Measurements from ENCODE around the gene TMEM258. TPM values are rescaled to one million over a fixed set of nuclear protein-coding genes. Genes with fewer than 3 reads are reported as not detected.
A peak's percentile ranks its signal among the peaks of the same experiment; 100 is the strongest.

The TMEM258 gene
- total RNA-seq, 1 donor from 2014 or later = 75.8 TPM

GRCh38 chr11:61771985-61772455 is 20.4 kb downstream of the TMEM258 start:
- no peak for TF ChIP-seq CTCF (IDR thresholded peaks at IDR 0.05; ENCODE audit: insufficient read depth, low read length, poor library complexity, severe bottlenecking)
- Histone ChIP-seq H3K27me3 (ENCODE audit: control insufficient read depth, insufficient read depth, low read length) (no peaks in the 10 kb centered on the region), H3K4me3 (ENCODE audit: low read depth, low read length) (no peak overlapping the region), H3K36me3 (ENCODE audit: control insufficient read depth, insufficient read depth, low read length) (no peaks in the 10 kb centered on the region)
- DNase-seq (ENCODE audit: low read depth) = no peak

- DNase-seq (ENCODE audit: low read depth) = no peak
- Histone ChIP-seq H3K27me3 (ENCODE audit: control insufficient read depth, insufficient read depth, low read length) (no peaks in the 10 kb centered on the region), H3K36me3 (ENCODE audit: control insufficient read depth, insufficient read depth, low read length) (no peaks in the 10 kb centered on the region), H3K4me3 (ENCODE audit: low read depth, low read length) (no peak overlapping the region)
- no peak for TF ChIP-seq CTCF (IDR thresholded peaks at IDR 0.05; ENCODE audit: insufficient read depth, low read length, poor library complexity, severe bottlenecking)
Measured at GRCh38 chr11:61771195-61771894, 21.1 kb downstream of the TMEM258 start.

- Histone ChIP-seq H3K27me3 (ENCODE audit: control insufficient read depth, insufficient read depth, low read length) (no peaks in the 10 kb centered on the region), H3K36me3 (ENCODE audit: control insufficient read depth, insufficient read depth, low read length) (no peaks in the 10 kb centered on the region), H3K4me3 (ENCODE audit: low read depth, low read length) (no peak overlapping the region)
- DNase-seq (ENCODE audit: low read depth) = no peak
- no peak for TF ChIP-seq CTCF (IDR thresholded peaks at IDR 0.05; ENCODE audit: insufficient read depth, low read length, poor library complexity, severe bottlenecking)
Measured at GRCh38 chr11:61769946-61770683, 22.3 kb downstream of the TMEM258 start.

- Histone ChIP-seq H3K4me3 (ENCODE audit: low read depth, low read length) (no peak overlapping the region), H3K36me3 (ENCODE audit: control insufficient read depth, insufficient read depth, low read length) (no peaks in the 10 kb centered on the region), H3K27me3 (ENCODE audit: control insufficient read depth, insufficient read depth, low read length) (no peaks in the 10 kb centered on the region)
- TF ChIP-seq CTCF (IDR thresholded peaks at IDR 0.05; ENCODE audit: insufficient read depth, low read length, poor library complexity, severe bottlenecking) = peak; percentile 33
- DNase-seq (ENCODE audit: low read depth) = no peak
Measured at GRCh38 chr11:61769169-61769920, 23.1 kb downstream of the TMEM258 start.

- no peak for DNase-seq (ENCODE audit: low read depth)
- no peak for TF ChIP-seq CTCF (IDR thresholded peaks at IDR 0.05; ENCODE audit: insufficient read depth, low read length, poor library complexity, severe bottlenecking)
- Histone ChIP-seq H3K4me3 (ENCODE audit: low read depth, low read length) (no peak overlapping the region), H3K36me3 (ENCODE audit: control insufficient read depth, insufficient read depth, low read length) (no peaks in the 10 kb centered on the region), H3K27me3 (ENCODE audit: control insufficient read depth, insufficient read depth, low read length) (no peaks in the 10 kb centered on the region)
Measured at GRCh38 chr11:61768376-61769076, 23.9 kb downstream of the TMEM258 start.

Measured in kidney epithelial cell (primary cell).